Activated T-helper 1 cell treated with anti-CD3 and anti-CD28 coated beads, Interleukin-2, amount 50 U/mL, for 16 hours (primary cell): ENCODE measurements around the gene C1QTNF6.
"Not testable (repeated sequence)": the region's sequence is repeated elsewhere in the genome, so short reads cannot be mapped to it uniquely, and the experiment has no call there.

Experiments
- DNase-seq, 2 donors: peaks; one replicate each; pipeline ENCODE4 v3.0.0-alpha.2; 2020; ENCODE audit warnings: low read depth in 1 of 2, low spot score in 1 of 2

The C1QTNF6 gene

DNA sequence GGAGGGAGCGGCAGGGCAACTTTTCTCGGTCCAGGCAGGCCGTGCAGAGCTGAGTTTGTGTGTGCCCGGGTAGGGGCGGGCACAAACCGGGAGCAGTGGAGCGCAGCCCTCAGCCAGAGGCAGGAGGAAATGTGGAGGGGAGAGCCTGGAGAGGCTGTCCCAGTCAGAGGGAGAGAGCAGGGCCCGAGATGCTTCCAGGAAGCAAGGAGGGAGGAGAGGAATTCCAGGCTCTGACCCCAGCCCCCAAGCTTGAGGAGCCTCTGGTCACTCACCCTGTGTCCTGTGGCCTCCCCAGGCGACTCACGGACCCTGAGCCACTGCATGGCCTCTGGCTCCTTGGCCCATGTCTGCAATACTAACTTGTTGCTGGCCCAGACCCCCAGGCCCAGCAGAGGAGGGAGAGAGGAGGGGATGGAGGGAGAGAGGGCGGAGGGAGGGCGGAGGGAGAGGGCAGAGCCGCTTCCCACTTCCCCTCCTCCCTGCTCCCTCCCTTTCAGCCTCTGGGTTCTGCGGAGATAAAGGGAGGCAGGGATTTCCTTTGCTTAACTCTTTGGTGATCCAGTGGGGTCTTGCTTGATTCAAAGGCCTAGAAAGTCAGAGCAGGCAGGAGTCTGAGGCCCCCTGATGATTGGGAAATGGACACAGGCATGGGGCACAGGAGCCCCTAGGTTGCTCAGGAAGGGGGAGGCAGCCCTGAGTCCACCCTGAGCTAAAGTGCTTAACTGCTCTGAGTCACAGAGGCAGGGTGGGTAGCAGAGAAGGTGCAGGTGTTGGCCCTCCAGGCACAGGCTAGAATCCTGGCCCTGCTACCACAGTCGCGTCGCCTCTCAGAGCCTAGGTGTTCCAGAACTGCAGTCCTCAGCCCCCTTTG is at the start of gene C1QTNF6:
Gene C1QTNF6, minus strand, starts transcription at position 357 of the 871 bp plus-strand sequence. Its CDS starts 34 bp downstream, at position 323.
- DNase-seq: no peak

DNA sequence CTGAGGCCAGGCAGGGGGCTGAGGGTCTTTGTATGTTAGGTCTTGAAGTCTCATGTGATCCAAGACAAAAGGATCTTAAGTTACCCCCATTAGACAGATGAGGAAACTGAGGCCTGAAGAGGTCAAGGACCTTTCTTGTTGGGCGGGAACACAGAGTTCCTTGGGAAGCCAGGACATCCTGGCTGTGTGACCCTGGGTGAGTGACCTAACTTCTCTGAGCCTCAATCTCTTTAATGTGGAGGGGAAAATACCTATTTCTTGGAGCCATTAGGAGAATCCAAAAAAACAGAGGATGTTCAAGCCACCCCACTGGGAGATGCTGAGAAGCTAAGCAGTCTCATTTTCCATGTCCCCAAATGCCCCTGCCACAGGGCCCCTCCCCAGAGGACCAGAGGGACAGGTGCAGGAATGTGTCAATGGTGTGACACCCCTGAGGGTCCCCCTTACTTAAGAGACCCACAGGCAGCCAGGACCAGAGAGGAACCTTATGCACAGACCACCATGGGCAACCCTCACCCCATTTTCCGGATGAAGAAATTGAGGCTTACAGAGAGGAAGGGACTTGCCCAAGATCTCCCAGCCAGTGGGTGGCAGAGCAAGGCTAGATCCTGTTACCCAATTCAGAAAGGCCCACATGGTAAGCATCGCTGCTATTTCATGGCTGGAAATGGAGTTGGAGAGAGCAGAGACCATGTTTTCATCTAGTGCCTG is 48.0 kb upstream of the C1QTNF6 start:
- no peak for DNase-seq

DNA sequence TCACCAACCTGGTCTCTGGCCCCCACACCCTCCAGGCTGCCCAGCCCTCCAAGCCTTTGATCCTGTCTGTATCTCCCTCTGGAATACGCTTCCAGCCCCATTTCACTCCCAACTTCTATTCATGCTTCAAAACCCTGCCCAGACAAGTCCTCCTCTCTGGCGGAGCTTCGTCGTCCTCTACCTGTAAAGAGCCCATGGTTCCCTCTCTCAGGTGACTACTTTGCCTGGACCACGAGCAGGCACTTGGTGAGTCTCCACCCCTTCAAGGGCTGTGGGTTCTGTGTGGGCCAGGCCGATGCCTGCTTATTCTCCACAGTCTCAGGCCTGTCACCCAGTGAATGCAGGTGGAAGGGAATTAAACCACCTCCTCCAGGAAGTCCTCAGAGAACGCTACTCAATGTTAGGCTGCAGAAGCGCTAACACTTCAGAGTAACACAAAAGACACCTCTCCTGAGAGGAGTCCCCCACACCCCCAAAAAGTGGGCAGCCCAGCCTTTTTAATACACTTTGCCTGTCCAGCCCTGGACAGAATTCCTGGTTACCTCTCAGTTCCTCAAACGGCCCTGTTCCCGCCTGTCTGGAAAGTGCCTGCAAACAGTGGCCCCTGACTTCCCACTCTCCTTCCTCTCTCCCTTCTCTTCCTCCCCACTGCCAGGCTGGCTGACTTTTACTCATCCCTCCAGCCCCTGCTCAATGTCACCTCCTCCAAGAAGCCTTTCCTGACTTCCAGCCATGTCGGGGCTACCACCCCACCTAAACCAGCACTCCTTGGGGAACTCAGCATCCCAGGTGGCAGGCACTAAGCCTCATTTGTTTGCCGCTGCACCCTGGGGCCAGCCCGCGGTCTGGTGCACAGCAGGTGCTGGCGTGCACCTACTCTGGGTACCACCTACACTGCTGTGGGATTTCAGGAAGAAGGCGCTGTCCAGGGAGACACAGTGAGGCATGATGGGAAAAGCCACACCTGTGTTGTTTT is 47.0 kb upstream of the C1QTNF6 start:
- DNase-seq: no peak

DNA sequence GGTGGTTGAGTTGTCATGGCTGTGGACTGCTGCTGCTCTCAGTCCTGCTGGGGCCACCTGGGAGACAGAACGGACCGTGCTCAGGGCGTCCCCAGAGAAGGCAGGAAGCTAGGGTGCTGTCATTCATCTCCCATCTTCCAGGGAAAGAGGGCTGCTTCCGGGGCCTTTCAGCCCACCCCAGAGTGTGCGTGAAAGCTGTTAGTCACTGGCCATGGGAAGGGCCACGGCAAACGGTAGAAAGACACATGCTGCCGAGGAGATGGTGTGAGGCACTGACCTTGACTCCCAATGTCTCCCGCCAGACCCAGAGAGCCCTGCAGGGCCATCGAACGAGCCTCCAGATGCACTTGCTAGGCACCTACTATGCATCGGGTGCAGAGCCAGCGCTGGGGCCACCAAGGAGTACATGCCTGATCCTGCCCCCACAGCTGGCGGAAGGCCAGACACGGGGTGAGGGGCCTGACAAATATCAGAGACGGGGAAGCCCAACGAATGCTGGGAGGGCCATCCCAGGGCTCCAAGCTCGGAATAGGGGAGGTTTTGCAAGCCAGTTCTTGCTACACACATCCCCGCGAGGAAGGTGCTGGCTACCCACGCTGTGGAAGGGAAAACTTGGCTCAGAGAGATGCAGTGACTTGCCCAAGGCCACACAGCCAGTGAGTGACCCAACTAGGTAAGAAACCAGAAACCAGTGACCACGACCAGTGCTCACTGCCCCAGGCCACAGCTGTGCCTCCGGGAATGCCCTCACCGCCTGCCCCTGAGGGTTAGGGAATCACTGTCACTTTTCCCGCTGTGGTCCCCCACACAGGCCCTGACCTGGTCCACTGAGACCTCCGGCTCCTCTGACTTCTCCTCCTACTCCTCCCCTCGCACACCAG is 45.9 kb upstream of the C1QTNF6 start:
- no peak for DNase-seq

DNA sequence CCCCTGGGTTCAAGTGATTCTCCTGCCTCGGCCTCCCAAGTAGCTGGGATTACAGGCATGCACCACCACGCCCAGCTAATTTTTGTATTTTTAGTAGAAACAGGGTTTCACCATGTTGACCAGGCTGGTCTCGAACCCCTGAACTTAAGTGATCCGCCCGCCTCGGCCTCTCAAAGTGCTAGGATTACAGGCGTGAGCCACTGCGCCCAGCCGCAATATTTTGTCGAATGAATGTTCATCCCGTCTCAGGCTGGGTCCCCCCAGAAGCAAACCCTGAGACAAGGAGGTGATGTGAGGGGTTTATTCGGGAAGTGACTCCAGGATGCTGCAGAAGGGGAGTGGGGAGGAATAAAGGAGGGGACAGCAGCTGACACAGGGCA is 45.3 kb upstream of the C1QTNF6 start:
- not testable (repeated sequence) for DNase-seq

DNA sequence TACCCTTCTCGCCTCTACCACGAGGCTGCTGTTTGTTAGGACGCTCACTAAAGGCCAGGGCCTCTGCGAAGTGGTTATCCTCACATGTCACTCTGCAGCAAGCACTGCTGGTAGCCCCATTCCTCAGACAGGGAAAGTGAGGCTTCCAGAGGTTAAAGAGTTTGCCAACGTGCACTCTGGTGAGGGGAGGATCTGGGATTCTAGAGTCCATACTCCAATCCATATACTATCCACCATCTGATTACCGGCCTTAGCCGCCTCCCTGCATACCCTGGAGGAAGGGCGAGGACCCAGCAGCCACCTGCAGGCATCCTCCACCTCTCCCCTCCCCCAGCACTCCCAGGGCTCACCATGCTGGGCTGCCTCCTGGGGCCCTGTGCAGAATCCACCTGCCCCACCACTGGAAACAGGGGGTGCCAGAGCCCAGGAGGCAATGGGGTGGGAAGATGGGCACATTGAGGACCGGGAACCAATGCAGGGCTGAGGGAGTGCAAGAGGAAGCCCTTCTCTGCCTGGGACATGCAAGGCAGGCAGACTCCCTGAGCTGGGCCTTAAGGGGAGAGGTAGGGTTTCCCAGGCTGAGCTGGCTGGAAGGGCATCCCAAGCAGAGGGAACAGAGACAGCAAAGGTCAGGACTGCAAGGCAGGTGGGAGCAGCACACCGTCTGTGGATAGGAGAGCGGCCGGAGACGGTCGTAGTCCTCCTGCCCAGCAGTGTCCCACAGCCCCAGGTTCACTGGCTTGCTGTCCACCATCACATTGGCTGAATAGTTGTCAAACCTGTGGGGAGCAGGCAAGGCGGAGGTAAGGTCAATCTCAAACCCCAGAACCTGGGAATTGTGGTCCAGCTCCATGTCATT is 44.3 kb upstream of the C1QTNF6 start:
- no peak for DNase-seq

DNA sequence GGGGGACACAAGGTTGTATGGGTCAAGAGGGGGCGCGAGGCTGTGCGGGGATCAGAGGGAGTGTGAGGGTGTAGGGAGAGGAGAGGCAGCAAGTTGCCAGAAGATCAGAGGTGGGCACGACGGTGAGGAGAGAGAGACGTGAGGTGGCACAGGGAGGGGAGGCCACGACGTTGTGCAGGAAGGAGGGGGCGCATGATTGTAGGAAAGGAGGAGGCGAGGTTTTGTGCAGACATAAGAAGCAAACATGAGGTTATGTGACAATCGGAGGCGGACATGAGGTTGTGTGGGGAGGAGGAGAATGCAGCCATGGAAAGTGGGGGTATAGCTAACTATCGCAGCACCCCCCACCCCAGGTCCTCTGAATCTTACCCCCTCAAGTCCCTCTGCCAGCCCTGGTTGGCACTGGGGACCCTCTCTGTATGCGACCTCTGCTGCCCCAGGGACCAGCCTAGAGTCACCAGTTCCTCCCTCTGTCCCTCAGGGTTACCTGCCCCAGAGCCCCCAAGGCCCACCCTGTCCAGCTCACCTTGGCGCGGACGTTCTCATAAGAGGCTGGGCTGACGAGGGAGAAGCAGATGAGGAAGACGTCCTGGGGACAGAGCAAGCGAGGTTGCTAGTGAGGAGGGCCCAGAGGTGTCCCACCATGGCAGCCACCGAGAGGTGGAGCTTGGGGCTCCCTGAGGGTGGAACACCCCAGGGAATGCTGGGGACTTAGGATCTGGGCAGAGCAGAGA is 43.5 kb upstream of the C1QTNF6 start:
- no peak for DNase-seq

DNA sequence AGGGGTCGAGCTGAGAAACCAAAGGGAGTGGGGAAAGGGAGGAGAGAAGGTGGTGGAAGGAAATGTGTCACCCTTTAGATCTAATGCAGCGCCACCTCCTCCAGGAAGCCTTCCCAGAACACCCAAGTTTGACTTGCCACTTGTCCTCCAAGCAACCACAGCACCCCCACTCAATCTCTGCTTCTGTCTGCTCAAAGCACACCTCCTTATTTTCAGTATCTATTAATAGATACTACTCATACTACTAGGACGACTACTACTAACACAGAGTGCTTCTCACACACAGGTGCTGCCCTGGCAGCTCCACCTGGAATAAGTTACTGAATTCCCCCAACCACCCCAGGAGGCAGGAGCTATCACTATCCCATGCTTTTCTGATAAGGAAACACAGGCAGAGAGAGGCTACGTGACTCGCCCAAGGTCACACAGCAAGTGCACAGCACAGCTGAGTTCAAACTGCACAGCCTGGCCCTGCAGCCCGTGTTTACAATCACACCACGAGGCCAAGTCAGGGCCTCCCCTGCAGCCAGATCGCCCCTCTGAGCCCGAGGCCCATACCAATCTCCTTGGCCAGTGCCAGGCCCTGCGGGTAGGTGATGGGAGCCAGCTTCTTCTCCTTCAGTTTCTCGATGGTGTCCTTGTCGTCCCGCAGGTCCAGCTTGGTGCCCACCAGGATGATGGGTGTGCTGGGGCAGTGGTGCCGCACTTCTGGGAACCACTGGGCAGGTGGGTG is 42.8 kb upstream of the C1QTNF6 start:
- no peak for DNase-seq

DNA sequence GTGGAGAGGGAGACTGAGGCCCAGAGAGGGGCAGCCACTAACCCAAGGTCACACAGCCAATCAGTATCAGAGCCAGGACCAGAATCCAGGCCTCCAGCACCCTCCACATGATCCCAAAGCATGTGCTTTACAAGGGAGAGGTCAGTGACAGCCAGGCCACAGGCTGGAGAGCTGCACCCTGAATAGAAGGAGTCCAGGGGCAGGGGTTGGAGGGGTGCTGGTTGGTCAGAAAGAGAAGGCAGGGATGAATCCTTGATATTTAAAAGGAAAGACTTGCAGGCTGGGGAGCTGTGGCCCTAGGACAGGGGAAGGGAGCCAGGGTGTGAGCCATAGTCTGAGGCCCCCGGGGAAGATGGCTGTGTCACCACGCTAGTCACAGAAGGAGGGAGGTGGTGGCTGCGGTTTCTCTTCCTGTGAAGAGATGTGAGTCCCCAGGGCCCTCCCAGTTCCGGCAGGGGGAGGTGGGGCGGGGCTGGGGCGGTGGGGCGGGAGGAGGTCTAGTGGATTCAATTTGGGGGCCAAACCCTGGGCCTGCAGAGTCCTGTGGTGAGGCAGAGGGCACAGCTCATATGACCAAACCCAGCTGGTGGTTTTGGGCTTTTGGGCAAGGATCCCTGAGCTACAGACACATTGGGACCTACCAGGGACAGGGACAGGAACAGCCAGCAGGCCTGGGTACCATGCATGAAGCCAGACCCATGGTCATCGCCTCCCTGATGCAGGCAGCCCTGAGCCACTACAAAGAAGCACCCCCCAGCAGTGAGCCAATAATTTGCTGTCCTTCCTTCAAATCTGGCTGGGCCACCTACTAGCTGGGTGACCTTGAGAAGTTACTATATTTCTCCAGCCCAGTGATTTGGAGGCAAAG is 42.0 kb upstream of the C1QTNF6 start:
- peak; percentile 81 to 84 for DNase-seq

DNA sequence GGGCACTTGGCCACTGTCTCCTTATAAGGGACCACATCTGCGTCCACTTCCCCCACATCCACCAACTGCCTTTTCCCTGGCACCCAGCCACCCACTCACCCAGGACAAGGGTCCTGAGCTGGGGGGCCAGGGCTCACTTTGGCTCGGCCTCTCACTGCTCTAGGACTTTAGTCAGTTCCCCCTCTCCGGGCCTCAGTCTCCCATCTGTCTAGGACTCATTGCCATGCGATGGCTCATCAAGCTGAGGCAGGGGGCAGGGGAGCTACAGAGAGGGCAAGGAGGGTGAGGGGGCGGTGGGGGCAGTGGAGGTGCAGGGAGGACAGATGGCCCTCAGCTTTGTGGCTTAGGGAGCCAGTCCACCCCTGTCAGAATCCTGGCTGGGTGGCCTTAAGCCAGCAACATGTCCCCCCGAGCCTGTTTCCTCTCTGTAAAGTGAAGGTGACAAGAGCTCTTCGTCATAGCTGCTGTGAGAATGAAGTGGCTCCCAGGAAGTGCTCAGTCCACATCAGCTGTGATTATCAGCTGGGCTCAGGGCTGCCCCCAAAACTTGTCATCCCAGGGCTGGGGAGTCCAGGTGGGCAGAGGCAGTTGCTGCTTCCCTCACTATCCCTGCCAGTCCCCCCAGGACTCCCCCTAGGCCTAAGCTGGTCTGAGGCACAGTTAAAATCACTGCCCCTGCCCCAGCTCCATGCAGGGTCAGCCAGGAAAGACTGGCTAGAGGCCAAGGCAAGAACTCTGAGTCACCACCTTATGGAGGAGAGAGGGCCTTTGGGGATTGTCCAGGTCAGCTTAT is 41.2 kb upstream of the C1QTNF6 start:
- DNase-seq: no peak

DNA sequence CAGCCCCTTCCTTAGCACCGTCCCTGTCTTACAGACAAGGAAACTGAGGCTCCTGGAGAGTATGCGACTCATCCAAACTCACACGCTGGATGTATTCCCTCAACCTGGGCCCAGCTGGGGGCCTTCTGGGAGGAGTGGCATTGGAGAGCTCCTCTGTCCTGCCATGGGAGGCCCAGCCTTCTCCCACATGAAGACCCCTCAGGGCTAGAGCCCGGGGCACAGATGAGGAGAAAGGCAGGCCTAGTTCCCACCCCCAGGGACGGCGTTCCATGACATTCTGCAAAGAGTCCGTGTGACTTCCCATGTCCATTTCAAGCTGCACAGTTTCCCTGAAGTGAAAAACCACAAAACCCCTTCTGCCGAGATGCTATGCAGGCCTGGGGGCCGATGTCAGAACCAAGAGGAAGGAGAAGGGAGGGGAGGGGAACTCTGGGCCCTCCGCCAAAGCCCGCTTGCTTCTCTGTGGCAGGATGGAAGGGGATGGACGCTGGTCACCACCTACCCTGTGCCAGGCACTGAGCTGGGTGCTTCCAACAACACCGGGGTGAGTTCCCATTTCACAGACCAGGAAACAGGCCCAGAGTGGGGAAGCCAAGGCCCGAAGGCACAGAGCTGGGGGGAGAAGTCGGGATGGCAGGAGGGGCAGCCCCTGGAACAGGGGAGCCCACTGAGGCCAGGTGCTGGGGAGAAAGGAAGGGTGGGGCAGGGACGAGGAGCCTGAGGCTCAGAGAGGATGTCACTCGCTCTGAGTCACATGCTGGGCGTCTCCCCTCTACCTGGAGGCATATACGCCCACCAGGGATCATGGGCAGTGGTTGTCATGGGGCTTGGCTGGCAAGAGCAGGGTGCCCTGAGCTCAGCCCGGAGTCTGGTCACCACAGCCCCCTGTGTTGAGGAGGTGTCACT is 40.3 kb upstream of the C1QTNF6 start:
- no peak for DNase-seq

DNA sequence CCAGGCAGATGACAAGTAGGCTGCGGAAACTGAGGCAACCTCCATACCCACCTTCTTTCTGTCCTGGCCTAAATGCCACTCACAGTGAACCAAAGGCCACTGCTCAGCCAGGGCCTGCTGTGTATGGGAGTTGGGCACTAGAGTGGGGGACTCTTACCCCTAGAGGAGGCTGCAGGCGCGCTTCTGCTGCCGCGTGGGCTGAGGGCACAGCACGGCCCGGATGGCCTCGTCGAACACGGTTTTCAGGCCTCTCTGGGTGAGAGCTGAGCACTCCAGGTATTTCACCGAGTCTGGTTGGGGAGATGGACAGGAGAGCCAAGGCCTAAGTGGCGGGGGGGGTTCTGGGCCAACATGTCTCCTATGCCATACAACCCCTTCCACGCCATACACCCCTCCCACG is 38.5 kb upstream of the C1QTNF6 start:
- DNase-seq: no peak

DNA sequence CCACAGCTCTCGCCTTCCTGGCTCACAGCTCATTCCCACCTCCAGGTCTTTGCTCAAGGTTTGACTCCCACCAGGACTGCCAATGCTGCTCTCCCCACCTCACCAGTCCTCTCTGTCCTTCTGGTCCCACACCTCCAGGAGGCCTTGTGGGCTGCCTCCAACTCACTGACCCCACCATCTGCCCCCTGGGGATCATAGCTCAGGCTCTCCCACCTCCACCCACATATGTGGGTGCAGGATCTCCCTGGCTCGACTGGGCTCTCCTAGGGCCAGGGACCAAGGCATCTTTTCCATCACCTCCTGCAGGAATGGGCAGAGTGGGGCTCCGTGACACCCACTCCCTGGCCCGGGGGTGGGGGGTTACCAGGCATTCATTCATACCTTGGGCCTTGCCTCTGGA is 38.0 kb upstream of the C1QTNF6 start:
- no peak for DNase-seq

DNA sequence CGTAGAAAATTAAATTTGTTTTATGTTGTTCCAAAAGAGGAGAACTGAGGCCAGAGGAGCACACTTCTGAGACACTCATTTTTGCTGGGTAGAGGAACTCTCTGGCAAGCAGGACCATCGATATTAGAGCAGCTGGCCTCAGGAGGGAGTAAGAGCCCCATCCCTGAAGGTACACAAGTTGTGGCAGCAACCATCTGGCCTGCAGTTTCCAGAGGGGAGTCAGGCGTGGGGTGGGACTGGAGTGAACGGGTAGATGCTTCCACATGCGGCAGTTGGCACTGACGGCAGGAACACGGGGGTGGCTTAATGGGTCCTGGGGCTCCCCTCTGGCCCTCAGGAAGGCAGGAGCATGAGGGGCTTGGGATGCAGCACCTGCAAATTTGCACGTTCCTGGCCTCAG is 37.4 kb upstream of the C1QTNF6 start:
- no peak for DNase-seq

DNA sequence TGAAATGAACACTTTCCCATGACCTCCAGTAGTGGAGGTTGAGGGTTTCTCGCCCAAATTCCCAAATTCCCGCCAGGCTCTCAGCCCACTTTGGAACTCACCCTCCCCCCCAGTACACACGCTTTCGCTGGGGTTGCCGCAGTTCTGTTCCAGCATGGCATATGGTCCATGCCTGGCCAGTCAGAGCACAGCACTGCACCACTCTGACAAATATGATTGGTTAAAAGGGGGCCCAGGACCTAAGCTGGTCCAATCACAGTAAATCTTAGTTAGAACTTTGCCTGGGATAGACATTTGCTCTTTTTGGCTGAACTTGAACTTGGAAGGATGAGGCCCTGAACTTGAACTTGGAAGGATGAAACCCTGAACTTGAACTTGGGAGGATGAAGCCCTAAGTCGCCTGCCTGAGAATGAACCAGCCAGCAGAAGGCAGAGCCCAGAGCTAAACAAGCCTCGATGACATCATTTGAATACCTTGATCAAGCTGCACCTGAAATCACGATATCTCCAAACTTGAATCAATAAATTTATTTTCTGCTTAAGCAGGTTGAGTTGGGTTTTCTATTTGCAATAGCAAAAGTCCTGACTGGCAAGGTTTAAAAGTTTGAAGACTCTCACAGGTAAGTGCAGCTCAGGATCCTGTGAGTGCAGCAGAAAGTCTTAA is 36.8 kb upstream of the C1QTNF6 start:
- DNase-seq: no peak
